Omental fat pad (tissue), 4 donors: ENCODE data around the gene ANKRD13B. TPM values are rescaled to one million over a fixed set of nuclear protein-coding genes. Genes with fewer than 3 reads are reported as not detected.

Source experiments
- ATAC-seq: fragments of 150-250 bp; one replicate; pipeline ENCODE4 v1.9.1; 2016; ENCODE audit warnings: mild to moderate bottlenecking, moderate library complexity; ENCODE audit not compliant: low FRiP score
- DNase-seq: peaks from one replicate; pipeline ENCODE4 v3.0.0-alpha.2; 2019; ENCODE audit warnings: low spot score
- CTCF ChIP-seq, 3 donors: fragments of 450-650 bp; IDR thresholded peaks; one replicate each; pipeline ENCODE4 v1.5.1; 2016 to 2017; ENCODE audit warnings: antibody characterized with exemption in 3 of 3, mild to moderate bottlenecking in 3 of 3, moderate library complexity in 2 of 3
- total RNA-seq, 4 donors: library from RNA; depleted of rRNA; stranded (reverse); fragments of >200 nt; gene quantifications; one replicate each; pipeline ENCODE4 v1.1.0, GENCODE V29; 2016

The ANKRD13B gene
- total RNA-seq, 4 donors from 2014 or later = 9.2 to 18.3 (median 13.2) TPM

GRCh38 chr17:29577385-29578211, 15.3 kb upstream of the ANKRD13B start:
- DNase-seq = no peak
- TF ChIP-seq CTCF (IDR thresholded peaks at IDR 0.05) = no peak

GRCh38 chr17:29578626-29579485, 14.1 kb upstream of the ANKRD13B start:
- no peak for TF ChIP-seq CTCF (IDR thresholded peaks at IDR 0.05)
- DNase-seq = no peak
- ATAC-seq = no peak

More at GRCh38 chr17:29577385-29578211, 15.3 kb upstream of the ANKRD13B start:
- ATAC-seq = peak; percentile 60

- peak; percentile 63 for ATAC-seq
- peak in 2 of 3 donors; percentile 38 to 80 for TF ChIP-seq CTCF (IDR thresholded peaks at IDR 0.05)
- DNase-seq = peak; percentile 87
These were observed 12.8 kb upstream of the ANKRD13B start for GRCh38 chr17:29579866-29580771.

DNA sequence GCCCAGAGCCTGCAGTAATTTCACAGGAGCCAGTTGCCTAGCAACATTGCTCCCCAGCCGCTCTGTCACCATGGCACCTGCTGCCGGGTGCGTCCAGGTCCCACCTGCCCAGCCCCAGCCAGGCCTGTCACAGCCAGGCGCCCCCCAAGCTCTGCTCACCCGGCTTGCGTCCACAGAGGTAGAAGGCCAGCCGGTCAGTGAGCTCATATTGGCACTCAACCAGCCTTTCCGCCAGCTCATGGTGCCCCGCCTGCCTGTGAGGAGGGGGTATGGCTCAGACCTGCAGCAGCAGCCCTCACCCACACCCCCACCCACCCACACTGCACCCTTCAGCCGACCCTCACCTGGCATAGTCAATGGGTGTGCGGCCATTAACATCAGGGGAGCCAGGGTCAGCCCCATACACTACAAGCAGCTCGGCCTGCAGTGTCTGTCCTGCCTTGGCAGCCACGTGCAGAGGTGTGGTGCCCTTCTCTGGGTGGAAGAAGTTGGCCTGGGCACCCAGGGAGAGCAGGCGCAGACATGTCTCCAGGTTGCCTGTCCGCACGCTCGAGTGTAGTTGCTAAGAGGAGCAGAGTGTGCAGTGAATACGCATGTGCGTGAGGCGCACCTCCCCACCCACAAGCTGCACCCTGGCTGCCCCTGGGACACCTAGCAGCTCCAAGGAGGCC, 11.2 kb upstream of the ANKRD13B start:
- no peak for TF ChIP-seq CTCF (IDR thresholded peaks at IDR 0.05)
- ATAC-seq (no peak), DNase-seq (no peak)

DNA sequence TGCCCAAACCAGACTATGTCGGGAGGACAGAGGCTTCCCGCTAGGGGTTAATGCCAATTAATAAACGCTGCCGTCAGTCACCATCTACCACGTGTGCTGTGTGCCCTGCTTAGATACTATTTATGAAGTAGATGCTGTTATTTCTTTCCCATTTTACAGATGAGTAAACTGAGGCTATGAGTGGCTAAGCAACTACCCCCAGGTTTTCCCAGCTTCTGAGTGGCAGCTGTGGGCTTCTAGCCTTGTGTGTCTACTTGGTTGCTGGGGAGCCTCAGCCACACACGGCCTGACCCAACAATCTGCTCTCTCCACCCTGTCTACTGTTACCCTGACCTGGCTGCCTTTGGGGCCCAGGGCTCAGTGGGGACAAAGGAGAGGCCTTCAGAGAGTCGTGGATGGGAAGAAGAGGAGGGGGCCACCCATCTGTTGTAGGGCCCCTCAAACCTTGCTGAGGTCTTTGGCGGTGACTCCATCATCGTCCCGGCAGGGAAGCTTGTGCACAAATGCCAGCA, 10.6 kb upstream of the ANKRD13B start:
- DNase-seq (no peak), ATAC-seq (no peak)
- TF ChIP-seq CTCF (IDR thresholded peaks at IDR 0.05) = no peak

- no peak for DNase-seq
- ATAC-seq = no peak
- no peak for TF ChIP-seq CTCF (IDR thresholded peaks at IDR 0.05)
These were observed 10.2 kb upstream of the ANKRD13B start for GRCh38 chr17:29582772-29583171.
